ENCODE data around the gene MCC.

- TF ChIP-seq JUNB (IDR thresholded peaks at IDR 0.05) (no peak), CTCF (IDR thresholded peaks at IDR 0.05) (no peak), USF2 (IDR thresholded peaks at IDR 0.05) (no peak), BHLHE40 (IDR thresholded peaks at IDR 0.05; ENCODE audit: low read depth, low read length) (no peak), CHD4 (IDR thresholded peaks at IDR 0.05; ENCODE audit: borderline replicate concordance) (no peak), MAZ (IDR thresholded peaks at IDR 0.05; ENCODE audit: borderline replicate concordance, low read depth, low read length) (no peak), CBX8 (IDR thresholded peaks at IDR 0.05) (no peak), EP300 (IDR thresholded peaks at IDR 0.05) (no peak), RFX5 (IDR thresholded peaks at IDR 0.05) (no peak), ZSCAN20 (CRISPR knock-in tag; IDR thresholded peaks at IDR 0.05) (no peak)
Observed at GRCh38 chr5:113489299-113489698, 1.0 kb upstream of the MCC start.

Measured in A549 (cell line).